GM11168 (cell line): ENCODE data around the gene ARL15.

Experiments
- in situ Hi-C: fragments of 300-500 bp; cut with MboI; formaldehyde crosslinking; loops from one replicate; pipeline ENCODE4 v1.12.0; 2022; ENCODE audit warnings: low sequenced_read_pairs; ENCODE audit not compliant: unreplicated experiment

ARL15 gene

GRCh38 chr5:54254482-54255198 is 55.7 kb downstream of the ARL15 start:
- in situ Hi-C loops: loop anchor here (10.0 kb wide), 1 partner anchor 160 kb away; no protein-coding TSS in a partner anchor

DNA sequence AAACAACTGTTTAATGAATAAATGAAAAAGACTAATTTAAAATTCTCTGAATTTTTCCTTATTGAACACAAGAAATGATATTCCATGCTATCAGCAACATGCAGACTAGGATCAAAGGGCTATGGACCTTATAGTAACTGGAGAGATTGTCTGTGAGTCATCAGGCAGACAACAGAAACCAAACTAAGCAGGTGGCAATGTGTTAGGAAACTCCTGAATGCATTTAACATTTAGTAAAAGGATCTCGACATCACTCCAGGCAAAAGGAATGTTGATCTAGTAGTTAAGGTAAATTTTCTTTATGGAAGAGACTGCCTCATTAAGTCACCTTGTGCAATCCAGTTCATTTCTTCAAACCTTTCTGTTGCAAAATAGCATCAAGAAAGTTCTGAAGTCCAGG is 58.4 kb downstream of the ARL15 start:
- in situ Hi-C loops: loop anchor here (10.0 kb wide), 1 partner anchor 163 kb away; no protein-coding TSS in a partner anchor

DNA sequence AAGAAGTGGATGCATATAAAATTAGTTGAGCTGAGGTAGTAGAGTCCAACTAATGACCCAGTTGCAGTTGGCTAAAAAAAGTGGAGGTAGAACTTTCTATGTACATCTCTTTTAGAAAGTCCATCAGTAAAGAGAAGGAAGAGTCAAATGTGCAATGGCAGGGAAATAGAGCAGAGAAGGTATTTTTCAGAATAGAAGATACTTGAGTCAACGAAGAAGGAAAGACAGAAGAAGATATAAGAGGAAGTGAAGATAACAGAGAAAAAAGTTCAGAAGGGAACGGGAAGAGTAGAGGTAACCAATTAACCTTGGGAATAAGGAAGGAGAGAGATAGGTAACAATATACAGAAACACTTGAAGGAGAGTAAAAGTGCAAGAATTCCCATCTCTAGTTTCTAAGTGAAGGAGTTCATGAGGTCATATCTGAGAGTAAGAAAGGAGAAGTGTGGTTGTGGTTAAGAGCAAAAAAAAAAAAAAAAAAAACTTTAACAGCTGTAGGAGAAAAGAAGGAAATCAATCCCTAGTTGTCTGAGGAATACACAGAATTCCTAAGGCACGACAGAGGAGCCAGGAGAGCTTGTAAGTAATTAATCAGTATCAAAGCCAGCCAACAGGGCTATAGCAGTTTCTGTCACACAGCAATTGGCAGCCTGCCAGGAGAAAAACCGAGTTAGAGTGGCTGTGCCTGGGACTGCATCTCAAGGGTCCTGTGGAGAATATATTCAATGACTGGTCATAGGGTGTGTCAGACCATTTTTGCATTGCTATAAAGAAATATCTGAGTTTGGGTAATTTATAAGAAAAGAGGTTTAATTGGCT is 61.0 kb downstream of the ARL15 start:
- in situ Hi-C loops: loop anchor here (10.0 to 25.0 kb wide), 2 partner anchors 165 to 1087 kb away; no protein-coding TSS in a partner anchor

- in situ Hi-C loops: loop anchor here (25.0 kb wide), 1 partner anchor 1085 kb away; no protein-coding TSS in a partner anchor
Observed at GRCh38 chr5:54247226-54247625, 63.1 kb downstream of the ARL15 start.

GRCh38 chr5:54243483-54244080 is 66.8 kb downstream of the ARL15 start:
- in situ Hi-C loops: loop anchor here (25.0 kb wide), 1 partner anchor 1081 kb away; no protein-coding TSS in a partner anchor

GRCh38 chr5:54242297-54242696 is 68.1 kb downstream of the ARL15 start:
- in situ Hi-C loops: loop anchor here (25.0 kb wide), 1 partner anchor 1080 kb away; no protein-coding TSS in a partner anchor

DNA sequence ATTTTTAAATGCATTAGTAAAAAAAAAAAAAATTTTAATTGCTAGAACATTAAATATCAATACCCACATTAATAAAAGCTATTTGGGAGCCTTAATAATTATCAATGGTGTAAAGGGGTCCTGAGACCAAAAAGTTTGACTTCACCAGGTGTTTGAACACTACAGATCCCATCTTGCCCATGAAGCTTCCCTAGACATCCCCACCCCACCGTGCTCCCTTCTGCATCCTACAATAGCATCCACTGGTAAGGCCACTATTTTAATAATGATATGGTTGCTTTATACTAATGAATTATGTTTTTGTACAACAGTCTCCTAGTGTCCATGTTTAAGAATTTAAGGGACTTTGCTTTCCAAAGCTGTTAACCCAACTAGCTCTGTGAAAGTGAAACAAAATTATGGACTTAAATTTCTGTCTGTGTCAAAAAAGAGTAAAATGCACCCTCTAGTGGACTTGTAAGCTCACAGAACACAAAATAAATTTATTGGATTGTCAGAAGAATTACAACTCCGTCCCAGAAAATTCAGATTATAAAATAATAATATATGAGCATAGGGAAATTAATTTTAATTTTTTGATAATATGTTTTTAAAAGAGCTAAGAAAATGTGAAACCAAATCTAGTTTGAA is 76.0 kb downstream of the ARL15 start:
- in situ Hi-C loops: loop anchor here (25.0 kb wide), 1 partner anchor 1072 kb away; no protein-coding TSS in a partner anchor

- in situ Hi-C loops: loop anchor here (25.0 kb wide), 1 partner anchor 1069 kb away; no protein-coding TSS in a partner anchor
Observed at GRCh38 chr5:54230936-54231685, 79.3 kb downstream of the ARL15 start.

- in situ Hi-C loops: loop anchor here (10.0 to 25.0 kb wide), 2 partner anchors 744 to 1067 kb away; partner anchors contain the start of gene FST
Observed at GRCh38 chr5:54229041-54229780, 81.2 kb downstream of the ARL15 start.

DNA sequence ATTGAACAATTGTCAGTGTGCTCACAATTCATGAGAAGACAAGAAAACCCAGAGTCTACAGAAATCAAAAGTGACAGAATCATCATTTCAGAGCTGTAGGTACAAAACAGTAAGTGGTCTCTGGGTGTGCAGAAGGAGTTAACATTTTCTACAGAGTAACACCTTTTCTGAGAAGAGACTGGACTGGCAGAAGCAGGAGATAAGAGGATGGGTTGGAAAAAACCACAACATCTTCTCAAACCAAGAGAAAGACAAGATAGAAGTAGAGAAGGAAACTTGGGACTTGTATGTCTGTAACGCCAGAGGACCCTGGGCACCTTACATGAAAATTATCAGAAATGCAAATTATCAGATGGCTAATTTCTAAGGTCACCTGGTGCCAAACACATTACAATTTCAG is 82.6 kb downstream of the ARL15 start:
- in situ Hi-C loops: loop anchor here (10.0 to 25.0 kb wide), 2 partner anchors 743 to 1065 kb away; partner anchors contain the start of gene FST

GRCh38 chr5:54227109-54227508 is 83.3 kb downstream of the ARL15 start:
- in situ Hi-C loops: loop anchor here (10.0 to 25.0 kb wide), 2 partner anchors 742 to 1065 kb away; partner anchors contain the start of gene FST

GRCh38 chr5:54226215-54226614 is 84.2 kb downstream of the ARL15 start:
- in situ Hi-C loops: loop anchor here (10.0 to 25.0 kb wide), 2 partner anchors 741 to 1064 kb away; partner anchors contain the start of gene FST

- in situ Hi-C loops: loop anchor here (10.0 kb wide), 1 partner anchor 739 kb away; the partner anchor contains the start of gene FST
Observed at GRCh38 chr5:54224103-54224826, 86.1 kb downstream of the ARL15 start.

DNA sequence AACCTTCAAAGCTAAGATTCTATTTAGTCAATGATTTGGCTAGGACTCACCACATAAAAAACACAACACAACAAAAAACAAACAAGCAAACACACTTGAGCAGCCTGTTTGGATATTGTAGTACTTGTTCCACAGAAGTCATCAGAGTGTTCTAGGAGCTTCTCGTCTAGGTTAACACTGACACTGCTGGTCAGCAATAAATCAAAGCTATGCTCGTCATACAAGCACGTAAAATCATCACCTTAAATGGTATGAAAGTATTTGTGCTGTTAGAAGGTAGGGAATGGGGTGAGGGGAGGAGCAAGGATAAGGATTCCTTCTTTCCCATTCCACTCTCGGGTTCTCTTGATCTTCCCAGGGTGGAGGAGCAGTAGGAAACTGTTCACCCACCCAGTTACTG is 88.0 kb downstream of the ARL15 start:
- in situ Hi-C loops: loop anchor here (10.0 kb wide), 1 partner anchor 738 kb away; the partner anchor contains the start of gene FST

- in situ Hi-C loops: loop anchor here (10.0 kb wide), 1 partner anchor 736 kb away; the partner anchor contains the start of gene FST
Observed at GRCh38 chr5:54221135-54221534, 89.2 kb downstream of the ARL15 start.

GRCh38 chr5:54220230-54221040 is 89.9 kb downstream of the ARL15 start:
- in situ Hi-C loops: loop anchor here (10.0 kb wide), 1 partner anchor 736 kb away; the partner anchor contains the start of gene FST
